Measurements from ENCODE around the gene HOXD8.

GRCh38 chr2:176101216-176101830, 28.2 kb upstream of the HOXD8 start:
- TF ChIP-seq, protein P1, sequence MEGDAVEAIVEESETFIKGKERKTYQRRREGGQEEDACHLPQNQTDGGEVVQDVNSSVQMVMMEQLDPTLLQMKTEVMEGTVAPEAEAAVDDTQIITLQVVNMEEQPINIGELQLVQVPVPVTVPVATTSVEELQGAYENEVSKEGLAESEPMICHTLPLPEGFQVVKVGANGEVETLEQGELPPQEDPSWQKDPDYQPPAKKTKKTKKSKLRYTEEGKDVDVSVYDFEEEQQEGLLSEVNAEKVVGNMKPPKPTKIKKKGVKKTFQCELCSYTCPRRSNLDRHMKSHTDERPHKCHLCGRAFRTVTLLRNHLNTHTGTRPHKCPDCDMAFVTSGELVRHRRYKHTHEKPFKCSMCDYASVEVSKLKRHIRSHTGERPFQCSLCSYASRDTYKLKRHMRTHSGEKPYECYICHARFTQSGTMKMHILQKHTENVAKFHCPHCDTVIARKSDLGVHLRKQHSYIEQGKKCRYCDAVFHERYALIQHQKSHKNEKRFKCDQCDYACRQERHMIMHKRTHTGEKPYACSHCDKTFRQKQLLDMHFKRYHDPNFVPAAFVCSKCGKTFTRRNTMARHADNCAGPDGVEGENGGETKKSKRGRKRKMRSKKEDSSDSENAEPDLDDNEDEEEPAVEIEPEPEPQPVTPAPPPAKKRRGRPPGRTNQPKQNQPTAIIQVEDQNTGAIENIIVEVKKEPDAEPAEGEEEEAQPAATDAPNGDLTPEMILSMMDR (IDR thresholded peaks at IDR 0.05), result no peak
- TF ChIP-seq RFX5 (IDR thresholded peaks at IDR 0.05; ENCODE audit: low read length) (no peak), TAF1 (IDR thresholded peaks at IDR 0.05; ENCODE audit: borderline replicate concordance, low read depth, low read length) (no peak), FOSL2 (IDR thresholded peaks at IDR 0.05; ENCODE audit: borderline replicate concordance, low read depth) (no peak), NFIC (IDR thresholded peaks at IDR 0.05; ENCODE audit: borderline replicate concordance) (no peak)
- TF ChIP-seq, protein P2, sequence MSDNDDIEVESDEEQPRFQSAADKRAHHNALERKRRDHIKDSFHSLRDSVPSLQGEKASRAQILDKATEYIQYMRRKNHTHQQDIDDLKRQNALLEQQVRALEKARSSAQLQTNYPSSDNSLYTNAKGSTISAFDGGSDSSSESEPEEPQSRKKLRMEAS (IDR thresholded peaks at IDR 0.05; ENCODE audit: low read depth), result no peak

Data from SK-N-SH (cell line).